Endothelial cell of umbilical vein (primary cell): Measurements from ENCODE around the gene SCLT1. TPM values are rescaled to one million over a fixed set of nuclear protein-coding genes. Genes with fewer than 3 reads are reported as not detected.

Experiments used
- BruUV-seq: library from RNA; stranded (reverse); fragments of 400-500 nt; replicated peaks from 2 replicates; lab custom pipeline; 2021; lab: Mats Ljungman, UMichigan
- CTCF ChIA-PET: fragments of 300-600, 350-600 bp; sonication (Branson Sonifier 250); formaldehyde crosslinking; loops from one replicate; lab custom pipeline; 2021; ENCODE audit warnings: antibody characterized with exemption, inconsistent platforms; lab: Charles Lee
- POLR2A ChIA-PET: fragments of 300-600, 350-600 bp; sonication (Branson Sonifier 250); formaldehyde crosslinking; loops from one replicate; lab custom pipeline; 2021; ENCODE audit warnings: antibody characterized with exemption, inconsistent platforms; lab: Charles Lee
- DNase-seq: peaks from one replicate; pipeline ENCODE4 v3.0.0-alpha.2; 2011; ENCODE audit warnings: low read depth, low spot score
- FAIRE-seq: peaks from 2 replicates; lab custom pipeline; 2011; peaks lifted over from hg19 to GRCh38; lab: Jason Lieb, UNC
- H2AFZ ChIP-seq: 2 replicates; pipeline ENCODE4 v1.6.0; 2012; ENCODE audit warnings: low read depth, low read length, control low read depth, inconsistent platforms
- H3K27ac ChIP-seq: 2 replicates; pipeline ENCODE4 v1.5.1; 2011; ENCODE audit warnings: low read depth, mild to moderate bottlenecking, control low read depth, low read length, moderate library complexity; ENCODE audit not compliant: insufficient read depth
- H3K27me3 ChIP-seq, 2 experiments: 2 replicates each; pipeline versions ENCODE4 v1.6.0 to v1.6.1; 2011; ENCODE audit warnings: low read length in 2 of 2, mixed read lengths in 1 of 2; ENCODE audit not compliant: control insufficient read depth in 2 of 2, insufficient read depth in 2 of 2
- H3K36me3 ChIP-seq, 2 experiments: 2 replicates in 1 of 2; 3 replicates in 1 of 2; pipeline ENCODE4 v1.5.1; 2011; ENCODE audit warnings: low read length in 2 of 2, mild to moderate bottlenecking in 1 of 2, moderate library complexity in 1 of 2; ENCODE audit not compliant: control insufficient read depth in 2 of 2, insufficient read depth in 2 of 2; ENCODE audit errors: extremely low read depth in 1 of 2
- H3K4me1 ChIP-seq: 3 replicates; pipeline ENCODE4 v1.5.1; 2011; ENCODE audit warnings: mild to moderate bottlenecking, low read length; ENCODE audit not compliant: control insufficient read depth, insufficient read depth; ENCODE audit errors: extremely low read depth
- H3K4me2 ChIP-seq: 2 replicates; pipeline ENCODE4 v1.6.1; 2011; ENCODE audit warnings: low read length, control low read depth, mixed read lengths; ENCODE audit not compliant: insufficient read depth
- H3K4me3 ChIP-seq, 3 experiments: fragments of 200-600 bp in 1 of 3; sonication (generic), shearing (Covaris generic) in 1 of 3; replicated peaks in 1 of 3; 2 replicates each; pipeline ENCODE4 v1.5.1; 2011 to 2016; ENCODE audit warnings: control low read depth in 3 of 3, low read length in 3 of 3, mild to moderate bottlenecking in 2 of 3, inconsistent platforms in 1 of 3, low read depth in 1 of 3, moderate library complexity in 1 of 3; ENCODE audit not compliant: insufficient read depth in 1 of 3
- H3K79me2 ChIP-seq: 2 replicates; pipeline ENCODE4 v1.6.0; 2012; ENCODE audit warnings: low read length, inconsistent platforms; ENCODE audit not compliant: control insufficient read depth, insufficient read depth
- H3K9ac ChIP-seq: replicated peaks from 2 replicates; pipeline ENCODE3; 2011; ENCODE audit warnings: low read length, control low read depth; ENCODE audit not compliant: insufficient read depth; ENCODE audit errors: extremely low read depth
- H3K9me1 ChIP-seq: replicated peaks from 3 replicates; pipeline ENCODE4 v1.6.0; 2011; ENCODE audit warnings: mild to moderate bottlenecking, low read length; ENCODE audit not compliant: control insufficient read depth, insufficient read depth; ENCODE audit errors: extremely low read depth
- H3K9me3 ChIP-seq: replicated peaks from 2 replicates; pipeline ENCODE4 v1.5.1; 2012; ENCODE audit warnings: low read length, inconsistent platforms; ENCODE audit not compliant: control insufficient read depth, insufficient read depth
- H4K20me1 ChIP-seq: replicated peaks from 2 replicates; pipeline ENCODE3; 2011; ENCODE audit warnings: mild to moderate bottlenecking, low read length; ENCODE audit not compliant: control insufficient read depth, insufficient read depth; ENCODE audit errors: extremely low read depth
- CTCF ChIP-seq, 2 donors: IDR thresholded peaks; 1 replicate in 1 of 2; 2 replicates in 1 of 2; pipeline ENCODE4 v1.5.1; 2011; ENCODE audit warnings: low read length in 2 of 2, mild to moderate bottlenecking in 2 of 2, moderate library complexity in 2 of 2, control low read depth in 1 of 2, inconsistent platforms in 1 of 2, low read depth in 1 of 2; ENCODE audit not compliant: insufficient read depth in 1 of 2; ENCODE audit errors: extremely low read depth in 1 of 2
- EZH2 ChIP-seq: IDR thresholded peaks from 2 replicates; pipeline ENCODE4 v1.6.1; 2012; ENCODE audit warnings: borderline replicate concordance, low read depth, mild to moderate bottlenecking, moderate library complexity, low read length, inconsistent platforms; ENCODE audit not compliant: severe bottlenecking
- FOS ChIP-seq: IDR thresholded peaks from 2 replicates; pipeline ENCODE4 v1.6.1; 2011; ENCODE audit warnings: mild to moderate bottlenecking, low read length, moderate library complexity, borderline replicate concordance; ENCODE audit not compliant: insufficient read depth
- GATA2 ChIP-seq: IDR thresholded peaks from 2 replicates; pipeline ENCODE4 v1.7.0; 2011; ENCODE audit warnings: low read depth, mild to moderate bottlenecking, moderate library complexity, mixed read lengths, low read length; ENCODE audit not compliant: insufficient read length, insufficient read depth
- JUN ChIP-seq: IDR thresholded peaks from 2 replicates; pipeline ENCODE4 v1.6.1; 2011; ENCODE audit warnings: borderline replicate concordance, low read depth; ENCODE audit not compliant: insufficient read length, insufficient read depth
- MYC ChIP-seq: IDR thresholded peaks from one replicate; pipeline ENCODE4 v1.6.1; 2011; ENCODE audit warnings: mild to moderate bottlenecking, low read depth, low read length
- POLR2A ChIP-seq: IDR thresholded peaks from 2 replicates; pipeline ENCODE4 v1.6.1; 2012; ENCODE audit warnings: low read depth, mild to moderate bottlenecking, control low read depth, low read length
- POLR2AphosphoS5 ChIP-seq: IDR thresholded peaks from 2 replicates; pipeline ENCODE4 v1.6.1; 2012; ENCODE audit warnings: low read depth, mild to moderate bottlenecking, control low read depth, low read length, moderate library complexity; ENCODE audit not compliant: insufficient read depth
- dilution Hi-C: fragments of 300-500 bp; cut with MboI; formaldehyde crosslinking; loops from one replicate; pipeline ENCODE4 v1.15.0; 2019; ENCODE audit warnings: low sequenced_read_pairs; ENCODE audit not compliant: extremely low pct_ligation_motif_present
- intact Hi-C: fragments of 100-400 bp; cut with micrococcal nuclease; formaldehyde crosslinking; loops from one replicate; pipeline ENCODE4 v1.10.0; 2022
- polyA plus RNA-seq, 4 experiments: library from polyadenylated mRNA; depleted of rRNA in 3 of 4; stranded (reverse) in 3 of 4; unstranded in 1 of 4; fragments of >200 nt; gene quantifications; 2 replicates each; pipeline versions ENCODE4 v1.2.1 to v1.2.3, GENCODE V29; 2011 to 2012; ENCODE audit warnings: missing spikeins in 1 of 4
- total RNA-seq: library from RNA; stranded (reverse); gene quantifications from 2 replicates; pipeline ENCODE4 v1.2.3, GENCODE V29; 2021
- TF ChIP-seq, protein P1 (sequence below): IDR thresholded peaks from 2 replicates; pipeline ENCODE4 v1.6.1; 2011; ENCODE audit not compliant: insufficient read depth, insufficient read length

The SCLT1 gene
- total and polyA plus RNA-seq, 2 donors (not counting 3 experiments of a cell fraction or from before 2014, with no cell fraction given): 3.2 to 14.0 TPM

DNA sequence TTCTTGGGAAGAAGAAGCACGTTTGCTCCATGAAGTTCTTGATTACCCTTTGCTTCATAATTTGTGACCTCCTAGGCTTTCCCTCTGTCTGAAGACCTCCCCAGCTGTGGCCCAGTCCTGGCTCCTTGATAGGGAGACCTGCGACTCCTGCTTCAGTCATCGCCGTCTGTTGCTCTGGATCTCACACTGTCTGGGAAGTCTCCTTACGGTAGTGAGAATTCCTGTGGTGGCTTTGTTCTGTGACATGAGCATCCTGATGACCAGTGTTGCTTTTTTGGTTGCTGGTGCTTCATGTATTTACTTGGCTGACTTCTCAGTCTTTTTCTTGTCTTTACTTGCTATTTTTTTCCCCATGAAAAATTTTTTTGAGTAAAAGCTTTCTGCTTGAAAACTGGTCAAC, 239.6 kb downstream of the SCLT1 start:
- Histone ChIP-seq H4K20me1 (no peaks in the 10 kb centered on the region), H3K4me2 (no peak overlapping the region), H3K4me3 (no peak overlapping the region), H3K27ac (no peak overlapping the region), H3K79me2 (peaks cover 6% of the 10 kb centered on the region), H2AFZ (no peak overlapping the region), H3K36me3 (peaks cover 35 to 46% of the 10 kb centered on the region in 2 experiments), H3K9me1 (no peaks in the 10 kb centered on the region), H3K9ac (no peak overlapping the region), H3K9me3 (no peaks in the 10 kb centered on the region), H3K27me3 (no peaks in the 10 kb centered on the region), H3K4me1 (no peaks in the 10 kb centered on the region)
- TF ChIP-seq MYC (no peak), EZH2 (no peak), FOS (no peak), CTCF (IDR thresholded peaks at IDR 0.05; ENCODE audit: extremely low read depth in 1 of 2, insufficient read depth in 1 of 2, low read depth in 1 of 2, low read length in 2 of 2) (no peak), GATA2 (no peak), POLR2A (no peak), POLR2AphosphoS5 (no peak), JUN (no peak)
- TF ChIP-seq, protein P1, sequence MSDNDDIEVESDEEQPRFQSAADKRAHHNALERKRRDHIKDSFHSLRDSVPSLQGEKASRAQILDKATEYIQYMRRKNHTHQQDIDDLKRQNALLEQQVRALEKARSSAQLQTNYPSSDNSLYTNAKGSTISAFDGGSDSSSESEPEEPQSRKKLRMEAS: no peak
- FAIRE-seq (peak; percentile 57), DNase-seq (no peak)
- POLR2A ChIA-PET: no interaction called here
- CTCF ChIA-PET: interaction anchor here (4.0 kb wide), 1 partner anchor 400 kb away, joined by 12 read pairs; no protein-coding TSS in a partner anchor
- intact Hi-C loops (loop anchor here (1.0 kb wide), 1 partner anchor 21 kb away; no protein-coding TSS in a partner anchor), dilution Hi-C loops (no loop called here)
- BruUV-seq: no TSS peak
